GM18858 (cell line): ENCODE data around the gene KCNA2.

Source experiments
- ATAC-seq: cut with Tn5 transposase; IDR thresholded peaks from one replicate; pipeline ENCODE4 v1.9.1; 2021; ENCODE audit not compliant: unreplicated experiment

The KCNA2 gene

DNA sequence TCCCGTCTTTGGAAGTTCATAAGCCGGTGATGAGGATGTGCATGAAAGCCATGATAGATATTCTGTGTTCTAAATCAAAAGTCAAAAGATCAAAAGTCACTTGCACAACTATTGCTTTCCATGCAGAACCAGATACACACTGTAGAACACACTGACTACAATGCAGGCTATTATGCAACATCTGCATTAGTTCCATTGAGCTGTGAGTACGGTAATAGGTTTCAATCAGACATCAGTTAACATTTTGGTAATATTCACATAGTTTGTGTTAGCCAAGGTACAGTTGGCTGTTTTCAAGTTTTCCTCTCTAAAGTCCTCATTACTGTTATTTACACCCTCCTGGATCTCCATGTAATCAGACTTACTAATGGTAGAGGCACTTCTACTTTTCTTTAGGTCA, 3.1 kb downstream of the KCNA2 start:
- ATAC-seq: no peak

DNA sequence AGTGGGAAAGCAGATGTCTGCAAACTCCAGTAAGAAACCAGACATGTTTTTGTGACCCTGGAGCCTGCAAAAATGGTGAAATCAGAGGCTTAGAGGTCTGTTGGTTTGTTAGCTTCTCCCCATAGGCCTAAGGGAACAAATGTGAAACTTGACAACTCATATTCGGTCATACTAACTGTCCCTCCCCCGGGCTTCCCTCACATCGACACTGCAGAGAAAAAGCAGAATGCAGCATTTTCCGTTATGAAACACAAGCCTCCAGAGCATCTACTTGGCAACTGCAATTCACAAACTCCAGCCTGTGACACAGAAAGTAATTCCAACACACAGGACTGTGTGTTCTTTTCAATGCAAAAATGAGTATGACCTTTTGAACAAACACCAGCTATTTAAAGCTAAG, 3.7 kb downstream of the KCNA2 start:
- no peak for ATAC-seq

DNA sequence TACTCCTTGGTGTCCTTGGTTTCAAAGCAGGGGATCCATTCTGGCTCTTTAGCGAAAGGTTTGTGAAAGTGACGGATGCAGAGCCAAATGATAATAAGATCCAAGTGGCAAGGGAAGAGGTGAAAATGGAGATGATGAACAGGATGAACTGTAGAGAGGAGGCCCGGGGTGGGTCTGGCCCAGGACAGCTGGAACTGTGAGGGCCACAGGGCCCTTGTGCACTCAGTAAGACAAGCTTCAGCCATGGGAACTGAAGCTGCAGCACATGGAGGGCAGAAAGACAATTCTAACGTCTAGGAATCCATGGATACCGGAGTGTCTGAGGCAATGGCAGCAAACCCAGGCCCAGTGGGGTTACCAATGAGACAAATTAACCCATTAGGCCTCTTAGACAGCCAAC, 4.8 kb downstream of the KCNA2 start:
- no peak for ATAC-seq

DNA sequence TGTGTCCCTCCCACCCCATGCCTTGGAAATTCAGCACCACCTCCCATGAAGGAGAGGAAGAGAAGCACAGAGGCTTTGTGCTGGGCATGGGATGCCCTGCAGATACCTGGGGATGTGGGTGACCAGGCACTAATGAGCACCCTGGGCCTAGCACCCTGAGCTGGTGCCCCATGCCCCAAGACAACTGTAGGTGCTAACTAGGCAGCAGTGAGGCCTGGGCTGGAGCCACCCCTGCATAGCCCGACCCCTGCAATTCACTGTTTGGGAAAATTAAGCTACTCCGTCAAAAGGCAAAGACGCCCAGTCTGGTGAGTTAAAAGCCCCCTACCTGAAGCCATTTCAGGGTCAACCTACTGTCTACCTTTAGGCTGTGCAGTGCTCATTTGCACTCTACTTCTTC, 5.4 kb downstream of the KCNA2 start:
- no peak for ATAC-seq

DNA sequence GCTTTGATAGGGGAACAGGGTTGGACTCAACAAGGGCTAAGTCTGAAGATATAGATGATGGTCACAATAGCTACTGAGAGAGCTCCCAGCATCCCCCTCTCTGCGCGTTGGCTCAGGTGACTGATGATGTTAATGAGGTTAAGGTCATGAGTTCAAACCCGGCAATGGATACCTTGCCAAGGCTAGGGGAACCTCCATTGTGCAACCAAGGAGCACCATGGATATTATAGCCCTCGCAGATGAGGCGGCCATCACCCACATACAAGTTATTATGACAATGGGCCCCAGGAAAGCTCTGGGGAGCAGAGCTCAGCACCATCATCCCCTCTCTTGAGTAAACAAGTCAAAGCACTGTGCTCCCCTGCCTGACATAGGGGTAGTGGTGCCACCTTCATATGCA, 8.2 kb downstream of the KCNA2 start:
- ATAC-seq: no peak

DNA sequence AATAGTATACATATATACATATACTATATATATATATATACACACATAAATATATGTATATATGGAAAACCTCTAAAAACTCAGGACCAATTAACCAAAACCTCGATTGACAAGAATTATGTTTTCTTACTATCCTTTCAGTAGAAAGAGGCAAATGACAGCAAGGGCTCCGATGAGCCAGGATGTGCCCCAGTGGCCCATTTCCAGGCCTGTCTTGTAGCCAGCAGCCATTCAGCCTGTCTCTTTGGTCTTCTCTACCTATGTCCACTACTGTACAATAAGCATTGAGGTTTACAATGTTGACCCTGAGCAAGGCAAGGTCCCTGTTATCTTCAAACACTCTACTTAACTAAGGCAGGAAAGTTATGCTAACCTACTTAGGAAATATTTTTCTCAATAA, 9.8 kb downstream of the KCNA2 start:
- ATAC-seq: no peak

DNA sequence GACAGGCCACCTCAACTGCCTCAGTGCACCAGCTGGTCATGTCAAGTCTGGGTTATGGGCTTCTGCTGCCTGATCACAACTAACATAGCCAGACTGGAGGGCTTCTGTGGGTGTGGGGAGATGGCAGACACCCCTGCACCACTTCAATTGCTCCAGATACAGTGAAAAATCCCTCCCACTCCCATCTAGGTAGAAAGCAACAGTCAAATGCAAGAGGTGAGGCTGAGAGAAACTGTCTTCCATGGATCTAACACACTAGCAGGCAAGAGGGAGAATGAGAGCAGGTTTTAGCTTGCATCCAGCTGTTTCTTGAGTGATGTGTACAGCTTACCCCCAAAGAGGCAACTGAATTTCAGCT, 10.8 kb downstream of the KCNA2 start:
- no peak for ATAC-seq

DNA sequence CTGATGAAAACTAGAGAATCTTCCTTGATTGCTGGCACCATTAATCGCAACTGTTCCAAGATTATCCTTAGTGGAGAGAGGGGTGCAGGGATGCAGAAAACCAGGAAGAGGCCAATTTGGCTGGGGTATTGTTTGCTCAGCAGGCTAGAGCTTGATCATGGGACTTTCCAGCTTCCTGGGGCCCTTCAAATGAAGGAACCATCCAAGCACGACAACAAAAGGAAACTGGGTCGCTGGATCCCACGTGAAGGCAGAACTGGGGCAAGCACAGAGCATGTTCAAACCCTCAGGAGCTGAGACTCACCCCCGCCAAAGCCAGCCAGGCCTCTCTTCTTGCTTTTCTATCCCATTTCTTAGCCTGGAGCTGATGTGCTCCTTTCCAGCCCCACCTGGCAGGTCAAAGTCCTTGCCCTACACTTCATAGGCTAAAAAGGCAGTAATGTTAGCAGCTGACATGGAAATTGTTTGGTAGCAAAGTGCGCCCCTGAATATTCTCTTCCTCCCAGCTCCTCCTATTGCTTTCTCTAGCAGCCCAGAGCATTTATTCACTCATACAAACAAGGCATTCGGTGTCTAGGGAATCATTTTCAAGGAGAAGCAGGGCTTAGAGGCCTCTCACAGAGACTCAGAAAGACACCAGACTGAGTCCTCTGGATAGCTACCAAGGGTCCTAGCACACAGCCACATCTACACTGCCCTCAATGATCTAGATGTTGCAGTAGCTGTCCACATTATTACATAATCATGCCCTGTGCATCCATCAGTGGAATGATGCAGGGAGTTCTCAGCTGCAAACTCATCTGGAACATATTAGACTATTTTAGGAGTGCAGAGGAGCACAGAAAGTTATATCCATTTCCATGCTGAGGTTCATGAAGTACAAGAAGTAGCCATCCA, 11.5 kb downstream of the KCNA2 start:
- no peak for ATAC-seq

DNA sequence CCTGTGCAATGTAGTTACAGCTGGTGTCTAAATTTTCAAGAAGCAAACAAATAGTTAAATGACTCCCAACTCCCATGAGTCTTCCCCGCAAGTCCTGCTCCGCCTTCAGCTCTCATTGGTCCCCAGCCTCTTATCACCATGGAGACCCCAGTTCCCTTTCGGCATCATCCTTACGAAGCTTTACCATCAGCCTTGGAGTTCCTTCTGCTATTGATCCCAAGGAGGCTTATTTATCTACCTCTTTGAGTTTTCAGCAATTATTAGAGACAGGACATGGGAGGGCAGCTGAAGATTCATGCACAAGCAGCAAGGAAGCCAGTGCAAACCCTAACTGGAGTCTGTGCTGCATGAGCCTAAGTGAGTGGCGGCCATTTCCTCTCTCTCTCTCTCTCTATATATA, 12.3 kb downstream of the KCNA2 start:
- ATAC-seq: no peak

DNA sequence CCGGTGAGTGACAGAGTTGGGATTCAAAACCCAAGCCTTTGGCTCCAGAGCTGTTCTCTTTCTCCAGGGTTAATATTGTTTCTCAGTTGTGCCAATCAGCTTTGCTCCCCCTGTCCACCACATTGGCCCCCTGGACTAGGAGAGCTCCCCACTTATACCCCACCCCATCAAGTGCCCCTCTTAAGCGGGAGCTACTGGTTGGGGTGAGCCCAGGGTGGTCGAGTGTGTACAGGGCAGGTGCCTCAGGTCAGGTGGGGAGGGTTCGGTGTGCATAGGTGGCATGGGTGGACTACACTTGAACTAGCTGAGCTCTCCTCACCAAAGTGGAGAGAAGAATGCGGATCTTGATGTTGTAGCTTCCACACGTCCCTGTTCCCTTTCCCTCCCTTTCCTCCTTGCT, 14.2 kb downstream of the KCNA2 start:
- no peak for ATAC-seq

DNA sequence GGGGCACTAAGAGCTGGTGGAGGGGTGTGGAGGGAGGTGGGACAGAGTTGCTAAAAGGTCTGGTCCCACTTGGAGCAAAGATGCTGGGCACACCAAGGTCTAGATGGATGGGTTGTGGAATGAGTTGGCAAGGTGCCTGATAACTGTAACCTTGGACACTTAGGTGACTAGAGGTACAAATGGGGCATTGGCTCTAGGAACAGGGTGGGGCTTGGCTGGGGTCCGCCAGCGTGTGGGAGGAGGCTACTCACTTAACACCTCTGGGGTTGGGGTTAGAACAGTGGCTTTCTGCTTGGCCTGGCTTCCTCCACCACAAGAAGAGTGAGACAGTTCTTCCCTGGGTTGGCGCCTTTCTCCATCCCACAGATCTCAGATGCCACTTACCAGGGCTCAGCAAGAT, 17.2 kb downstream of the KCNA2 start:
- ATAC-seq: no peak

DNA sequence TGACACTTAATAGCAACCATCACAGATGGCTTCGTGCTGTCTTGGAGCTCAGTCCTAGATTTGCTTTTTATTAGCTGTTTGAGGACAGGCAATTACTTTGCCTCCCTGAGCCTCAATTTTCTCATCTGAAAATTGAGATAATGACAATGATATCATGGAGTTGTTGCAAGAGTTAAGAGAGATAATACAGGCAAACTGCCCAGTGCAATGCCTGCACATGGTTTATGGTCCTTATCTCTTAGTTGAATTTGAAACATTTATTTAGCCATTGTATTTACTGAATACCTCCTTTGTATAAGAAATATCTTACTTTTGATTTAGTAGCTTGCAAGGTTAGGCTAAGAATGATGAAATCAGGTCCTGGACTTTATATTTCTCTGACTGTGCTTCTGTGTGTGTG, 17.7 kb downstream of the KCNA2 start:
- ATAC-seq: no peak

DNA sequence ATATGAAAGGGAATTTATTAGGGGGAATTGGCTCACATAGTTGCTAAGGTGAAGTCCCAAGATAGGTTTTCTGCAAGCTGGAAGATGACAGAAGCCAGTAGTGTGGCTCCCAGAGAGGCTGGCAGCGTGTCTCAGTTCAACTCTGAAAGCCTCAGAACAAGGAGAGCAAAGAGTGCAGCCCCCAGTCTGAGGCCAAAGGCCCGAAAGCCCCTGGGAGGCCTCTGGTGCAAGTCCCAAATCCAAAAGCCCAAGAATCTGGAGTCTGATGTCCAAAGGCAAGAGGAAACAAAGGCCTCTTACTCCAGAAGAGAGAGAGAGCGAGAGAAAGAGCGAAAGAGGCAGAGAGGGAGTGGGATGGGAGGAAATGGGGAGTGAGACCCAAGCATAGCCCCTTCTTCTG, 18.3 kb downstream of the KCNA2 start:
- no peak for ATAC-seq

DNA sequence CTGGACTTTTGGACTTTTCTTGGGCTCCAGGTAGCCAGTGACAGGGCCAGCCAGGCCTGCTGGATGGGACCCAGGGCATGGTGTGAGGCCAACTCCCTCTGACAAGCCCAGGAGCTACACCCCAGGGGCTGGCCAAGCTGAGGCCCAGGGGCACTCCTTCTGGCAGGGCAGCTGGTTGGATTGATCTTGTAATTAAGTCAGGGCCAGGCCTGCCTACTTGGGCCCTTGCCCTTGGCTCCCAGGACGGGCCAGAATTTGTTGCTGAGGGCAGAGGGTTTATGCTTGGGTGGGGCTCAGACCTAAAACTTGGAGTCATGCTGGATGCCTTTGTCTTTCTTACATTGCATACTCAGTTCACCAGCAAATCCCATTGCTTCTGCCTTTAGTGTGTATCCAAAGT, 20.7 kb downstream of the KCNA2 start:
- no peak for ATAC-seq

DNA sequence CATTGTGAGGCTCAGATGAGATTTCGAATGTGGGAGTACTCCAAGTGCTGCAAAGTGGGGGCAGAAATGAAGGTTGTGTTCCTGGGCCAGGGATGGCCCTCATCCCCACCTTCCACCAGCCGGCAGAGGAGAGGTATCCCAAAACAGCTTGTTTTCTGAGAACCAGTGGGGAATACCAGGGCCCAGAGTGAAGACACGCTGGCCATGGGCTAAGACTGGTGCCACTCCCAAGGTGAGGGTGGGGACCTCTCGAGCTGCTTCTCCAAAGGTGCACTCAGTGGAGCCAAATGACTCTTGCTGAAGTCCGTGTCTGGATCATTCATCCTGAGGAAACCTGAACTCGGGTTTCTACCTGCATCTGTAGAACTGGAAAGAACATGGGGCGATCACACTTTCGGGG, 22.1 kb downstream of the KCNA2 start:
- no peak for ATAC-seq

DNA sequence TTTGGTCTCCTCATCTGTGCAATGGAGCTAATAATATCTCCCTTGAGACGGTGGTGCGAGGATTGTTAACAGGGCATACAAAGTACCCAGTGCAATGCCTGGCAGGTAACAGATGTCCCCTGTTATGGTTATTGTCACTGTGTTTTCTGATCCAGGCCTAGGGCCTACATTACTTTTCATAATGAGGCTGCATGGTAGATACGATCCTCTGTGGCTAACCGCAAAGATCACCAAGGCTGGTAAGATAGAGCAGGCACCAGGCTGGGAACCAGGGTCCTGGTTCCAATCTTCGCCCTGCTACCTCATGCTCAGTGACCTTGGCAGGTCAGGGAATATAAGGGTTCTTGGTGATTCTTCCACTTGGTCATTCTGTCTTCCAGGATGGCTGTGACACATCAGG, 22.7 kb downstream of the KCNA2 start:
- ATAC-seq: no peak

DNA sequence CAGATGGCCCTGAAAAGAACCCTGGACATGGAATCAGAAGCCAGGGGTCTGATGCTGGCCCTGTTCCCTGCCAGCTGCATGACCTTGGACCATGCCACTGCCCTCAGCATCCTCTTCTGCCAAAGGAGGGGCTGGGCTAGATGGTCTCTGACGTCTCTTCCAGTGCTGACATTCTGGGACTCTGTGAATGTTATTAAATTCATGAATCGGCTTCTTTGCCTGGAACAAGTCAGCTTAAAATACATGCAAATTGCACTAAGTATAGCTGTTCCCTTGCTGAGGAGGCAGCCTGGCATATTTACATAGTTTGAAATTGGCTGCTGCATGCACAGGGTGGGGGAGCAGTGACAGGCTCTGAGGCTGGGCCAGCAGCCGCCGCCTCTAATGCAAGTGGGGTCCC, 23.8 kb downstream of the KCNA2 start:
- ATAC-seq: no peak

DNA sequence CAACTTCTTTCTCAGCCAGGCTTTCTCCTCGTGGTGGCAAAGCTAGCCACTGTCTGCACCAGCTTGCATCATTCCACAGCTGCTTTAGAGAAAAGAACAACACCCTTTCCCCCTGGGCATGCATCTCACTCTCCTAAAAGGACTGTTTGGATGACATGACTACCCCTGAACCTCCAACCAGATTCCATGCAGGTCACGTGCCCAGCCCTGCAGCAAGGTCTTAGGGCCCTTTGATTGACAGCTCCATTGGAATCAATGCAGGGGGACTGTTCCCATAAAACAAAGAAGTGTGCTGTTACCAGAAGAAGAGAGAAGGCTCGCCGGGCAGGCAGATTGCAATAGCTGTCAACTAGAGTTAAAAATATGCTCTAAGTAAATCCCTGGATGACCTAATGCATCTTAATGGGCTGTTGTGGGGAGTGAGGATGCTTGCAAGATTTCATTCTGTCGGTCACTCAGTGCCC, 24.4 kb downstream of the KCNA2 start:
- ATAC-seq: no peak

DNA sequence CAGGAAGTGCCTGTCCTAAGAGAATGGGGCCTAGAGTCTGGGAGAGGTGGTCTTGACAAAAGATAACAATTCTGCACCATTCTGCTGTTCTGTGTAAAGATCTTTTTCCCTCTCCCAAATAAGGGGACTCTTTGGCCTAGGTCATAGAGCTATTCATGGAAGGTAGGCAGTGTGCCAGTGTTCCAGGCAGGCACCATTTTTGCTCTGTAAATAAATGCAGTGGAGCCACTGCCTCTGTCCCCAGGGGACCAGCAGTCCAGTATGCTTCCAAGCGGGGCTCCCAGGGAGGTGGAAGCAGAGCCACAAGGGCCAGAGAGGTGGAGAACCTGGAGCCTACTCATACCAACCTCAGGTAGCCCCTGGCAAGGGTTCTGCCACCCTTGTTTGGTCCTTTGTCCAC, 25.9 kb downstream of the KCNA2 start:
- no peak for ATAC-seq

DNA sequence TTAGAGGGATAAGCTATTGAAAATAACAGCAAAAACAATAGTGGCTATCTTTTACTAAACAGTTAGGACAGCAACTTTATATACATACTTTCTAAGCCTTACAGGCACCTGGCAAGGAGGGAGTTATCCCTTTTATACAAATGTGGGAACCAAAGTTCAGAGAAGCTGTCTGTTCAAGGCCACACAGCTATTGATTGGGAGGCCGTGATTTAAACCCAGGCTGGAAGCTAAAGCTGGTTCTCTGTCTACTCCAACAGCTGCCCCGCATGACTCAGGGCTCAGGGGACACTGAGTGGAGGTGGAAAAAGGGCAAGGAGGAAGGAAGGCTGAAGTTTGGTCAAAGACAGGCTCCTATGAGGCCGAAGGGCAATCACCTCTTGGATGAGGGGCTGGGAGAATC, 26.7 kb downstream of the KCNA2 start:
- ATAC-seq: no peak

DNA sequence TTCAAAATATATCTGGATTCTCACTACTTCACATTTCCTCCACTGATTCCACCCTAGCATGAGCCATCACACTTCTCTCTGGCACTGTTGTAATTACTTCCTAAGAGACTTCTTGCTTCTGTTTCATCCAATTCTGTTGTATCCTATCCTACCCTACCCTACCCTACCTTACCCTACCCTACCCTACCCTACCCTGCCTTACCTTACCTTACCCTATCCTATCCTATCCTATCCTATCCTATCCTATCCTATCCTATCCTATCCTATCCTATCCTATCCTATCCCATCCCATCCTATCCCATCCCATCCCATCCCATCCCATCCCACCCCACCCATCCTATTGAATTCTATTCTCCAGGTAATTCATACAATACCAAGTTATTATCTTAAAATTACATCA, 29.7 kb downstream of the KCNA2 start:
- no peak for ATAC-seq

DNA sequence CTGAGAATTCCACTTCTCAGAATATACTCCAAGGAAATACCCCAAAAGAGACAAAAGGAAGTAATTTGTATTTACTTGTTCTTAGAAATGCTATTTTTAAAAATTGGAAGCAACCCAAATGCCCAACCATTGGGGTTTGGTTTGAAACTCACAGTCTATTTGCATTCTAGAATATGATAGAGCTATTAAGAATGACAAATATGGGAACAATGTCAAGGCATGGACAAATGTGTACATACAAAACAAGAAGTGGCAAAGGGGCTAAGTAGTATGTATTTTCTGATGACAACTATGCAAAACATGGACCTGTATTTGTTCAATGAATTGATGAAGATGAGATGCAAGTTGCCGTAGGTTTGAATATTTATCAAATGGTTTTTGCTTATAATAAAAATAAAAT, 32.8 kb downstream of the KCNA2 start:
- no peak for ATAC-seq

DNA sequence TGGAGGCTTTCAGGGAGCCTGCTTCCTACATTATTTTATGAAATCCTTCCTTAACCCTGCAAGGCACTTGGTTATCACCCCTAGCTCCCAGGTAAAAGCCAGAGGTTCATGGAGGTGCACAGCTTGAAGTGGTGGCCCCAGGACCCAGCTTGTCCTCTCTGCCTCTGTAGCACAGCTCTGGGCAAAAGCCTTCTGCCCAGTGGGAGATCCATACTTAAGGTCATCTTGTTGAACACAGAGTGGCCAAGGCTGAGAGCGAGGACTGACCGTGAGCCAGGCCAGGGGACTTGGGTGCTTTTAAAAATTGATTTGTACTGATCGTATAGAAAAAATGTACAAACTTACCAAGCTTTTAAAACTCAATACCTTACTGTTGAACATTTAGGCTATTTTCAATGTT, 33.4 kb downstream of the KCNA2 start:
- ATAC-seq: no peak
